ENCODE results near the gene TEX29.

TEX29 gene

GRCh38 chr13:111323950-111324651, 3.7 kb downstream of the TEX29 start:
- no peak overlapping the region for H3K27ac ChIP-seq (ENCODE audit: low read length)
- H3K4me3 ChIP-seq (ENCODE audit: low read depth in 1 of 2, low read length in 2 of 2), result no peak overlapping the region
- no peaks in the 10 kb centered on the region for H3K36me3 ChIP-seq (ENCODE audit: control insufficient read depth in 1 of 2, insufficient read depth in 2 of 2, low read length in 2 of 2)
- H3K4me1 ChIP-seq (ENCODE audit: control insufficient read depth in 1 of 2, insufficient read depth in 2 of 2, low read length in 2 of 2), result no peaks in the 10 kb centered on the region
- no peaks in the 10 kb centered on the region for H3K27me3 ChIP-seq (ENCODE audit: low read depth, low read length)
- no peaks in the 10 kb centered on the region for H3K9me3 ChIP-seq (ENCODE audit: control insufficient read depth in 1 of 2, low read length in 2 of 2)

- no peak overlapping the region for H3K27ac ChIP-seq (ENCODE audit: low read length)
- H3K4me3 ChIP-seq (ENCODE audit: low read depth in 1 of 2, low read length in 2 of 2), result no peak overlapping the region
- H3K4me1 ChIP-seq (ENCODE audit: control insufficient read depth in 1 of 2, insufficient read depth in 2 of 2, low read length in 2 of 2), result no peaks in the 10 kb centered on the region
- H3K9me3 ChIP-seq (ENCODE audit: control insufficient read depth in 1 of 2, low read length in 2 of 2), result no peaks in the 10 kb centered on the region
- no peaks in the 10 kb centered on the region for H3K36me3 ChIP-seq (ENCODE audit: control insufficient read depth in 1 of 2, insufficient read depth in 2 of 2, low read length in 2 of 2)
- no peaks in the 10 kb centered on the region for H3K27me3 ChIP-seq (ENCODE audit: low read depth, low read length)
Measured at GRCh38 chr13:111324736-111325135, 4.3 kb downstream of the TEX29 start.

GRCh38 chr13:111325146-111325890, 4.9 kb downstream of the TEX29 start:
- no peaks in the 10 kb centered on the region for H3K4me1 ChIP-seq (ENCODE audit: control insufficient read depth in 1 of 2, insufficient read depth in 2 of 2, low read length in 2 of 2)

GRCh38 chr13:111325941-111326620, 5.6 kb downstream of the TEX29 start:
- no peak overlapping the region for H3K27ac ChIP-seq (ENCODE audit: low read length)
- H3K27me3 ChIP-seq (ENCODE audit: low read depth, low read length), result no peaks in the 10 kb centered on the region
- H3K4me3 ChIP-seq (ENCODE audit: low read depth in 1 of 2, low read length in 2 of 2), result no peak overlapping the region
- no peaks in the 10 kb centered on the region for H3K36me3 ChIP-seq (ENCODE audit: control insufficient read depth in 1 of 2, insufficient read depth in 2 of 2, low read length in 2 of 2)
- H3K4me1 ChIP-seq (ENCODE audit: control insufficient read depth in 1 of 2, insufficient read depth in 2 of 2, low read length in 2 of 2), result no peaks in the 10 kb centered on the region
- H3K9me3 ChIP-seq (ENCODE audit: control insufficient read depth in 1 of 2, low read length in 2 of 2), result no peaks in the 10 kb centered on the region

More at GRCh38 chr13:111325146-111325890, 4.9 kb downstream of the TEX29 start:
- no peaks in the 10 kb centered on the region for H3K27me3 ChIP-seq (ENCODE audit: low read depth, low read length)
- no peak overlapping the region for H3K4me3 ChIP-seq (ENCODE audit: low read depth in 1 of 2, low read length in 2 of 2)
- no peak overlapping the region for H3K27ac ChIP-seq (ENCODE audit: low read length)
- H3K36me3 ChIP-seq (ENCODE audit: control insufficient read depth in 1 of 2, insufficient read depth in 2 of 2, low read length in 2 of 2), result no peaks in the 10 kb centered on the region
- H3K9me3 ChIP-seq (ENCODE audit: control insufficient read depth in 1 of 2, low read length in 2 of 2), result no peaks in the 10 kb centered on the region

GRCh38 chr13:111326621-111326965, 6.2 kb downstream of the TEX29 start:
- Histone ChIP-seq H3K27ac (ENCODE audit: low read length) (no peak overlapping the region), H3K36me3 (ENCODE audit: control insufficient read depth in 1 of 2, insufficient read depth in 2 of 2, low read length in 2 of 2) (no peaks in the 10 kb centered on the region), H3K4me1 (ENCODE audit: control insufficient read depth in 1 of 2, insufficient read depth in 2 of 2, low read length in 2 of 2) (no peaks in the 10 kb centered on the region), H3K9me3 (ENCODE audit: control insufficient read depth in 1 of 2, low read length in 2 of 2) (no peaks in the 10 kb centered on the region), H3K27me3 (ENCODE audit: low read depth, low read length) (no peaks in the 10 kb centered on the region), H3K4me3 (ENCODE audit: low read depth in 1 of 2, low read length in 2 of 2) (no peak overlapping the region)

- no peaks in the 10 kb centered on the region for H3K27me3 ChIP-seq (ENCODE audit: low read depth, low read length)
- H3K36me3 ChIP-seq (ENCODE audit: control insufficient read depth in 1 of 2, insufficient read depth in 2 of 2, low read length in 2 of 2), result no peaks in the 10 kb centered on the region
- no peak overlapping the region for H3K4me3 ChIP-seq (ENCODE audit: low read depth in 1 of 2, low read length in 2 of 2)
- no peaks in the 10 kb centered on the region for H3K9me3 ChIP-seq (ENCODE audit: control insufficient read depth in 1 of 2, low read length in 2 of 2)
- H3K4me1 ChIP-seq (ENCODE audit: control insufficient read depth in 1 of 2, insufficient read depth in 2 of 2, low read length in 2 of 2), result no peaks in the 10 kb centered on the region
- no peak overlapping the region for H3K27ac ChIP-seq (ENCODE audit: low read length)
Measured at GRCh38 chr13:111326981-111327642, 6.7 kb downstream of the TEX29 start.

GRCh38 chr13:111327730-111328573, 7.5 kb downstream of the TEX29 start:
- Histone ChIP-seq H3K27me3 (ENCODE audit: low read depth, low read length) (no peaks in the 10 kb centered on the region), H3K4me3 (ENCODE audit: low read depth in 1 of 2, low read length in 2 of 2) (no peak overlapping the region), H3K27ac (ENCODE audit: low read length) (no peak overlapping the region), H3K36me3 (ENCODE audit: control insufficient read depth in 1 of 2, insufficient read depth in 2 of 2, low read length in 2 of 2) (no peaks in the 10 kb centered on the region), H3K9me3 (ENCODE audit: control insufficient read depth in 1 of 2, low read length in 2 of 2) (no peaks in the 10 kb centered on the region), H3K4me1 (ENCODE audit: control insufficient read depth in 1 of 2, insufficient read depth in 2 of 2, low read length in 2 of 2) (no peaks in the 10 kb centered on the region)

GRCh38 chr13:111328574-111329410, 8.3 kb downstream of the TEX29 start:
- Histone ChIP-seq H3K27me3 (ENCODE audit: low read depth, low read length) (no peaks in the 10 kb centered on the region), H3K9me3 (ENCODE audit: control insufficient read depth in 1 of 2, low read length in 2 of 2) (no peaks in the 10 kb centered on the region), H3K4me1 (ENCODE audit: control insufficient read depth in 1 of 2, insufficient read depth in 2 of 2, low read length in 2 of 2) (no peaks in the 10 kb centered on the region), H3K4me3 (ENCODE audit: low read depth in 1 of 2, low read length in 2 of 2) (no peak overlapping the region), H3K36me3 (ENCODE audit: control insufficient read depth in 1 of 2, insufficient read depth in 2 of 2, low read length in 2 of 2) (no peaks in the 10 kb centered on the region), H3K27ac (ENCODE audit: low read length) (no peak overlapping the region)

- H3K27me3 ChIP-seq (ENCODE audit: low read depth, low read length), result no peaks in the 10 kb centered on the region
- no peak overlapping the region for H3K27ac ChIP-seq (ENCODE audit: low read length)
- H3K9me3 ChIP-seq (ENCODE audit: control insufficient read depth in 1 of 2, low read length in 2 of 2), result no peaks in the 10 kb centered on the region
Measured at GRCh38 chr13:111329641-111330040, 9.2 kb downstream of the TEX29 start.

GRCh38 chr13:111330066-111330610, 9.7 kb downstream of the TEX29 start:
- H3K4me1 ChIP-seq (ENCODE audit: control insufficient read depth in 1 of 2, insufficient read depth in 2 of 2, low read length in 2 of 2), result no peaks in the 10 kb centered on the region
- H3K9me3 ChIP-seq (ENCODE audit: control insufficient read depth in 1 of 2, low read length in 2 of 2), result no peaks in the 10 kb centered on the region
- H3K36me3 ChIP-seq (ENCODE audit: control insufficient read depth in 1 of 2, insufficient read depth in 2 of 2, low read length in 2 of 2), result no peaks in the 10 kb centered on the region
- no peak overlapping the region for H3K27ac ChIP-seq (ENCODE audit: low read length)
- no peak overlapping the region for H3K4me3 ChIP-seq (ENCODE audit: low read depth in 1 of 2, low read length in 2 of 2)
- no peaks in the 10 kb centered on the region for H3K27me3 ChIP-seq (ENCODE audit: low read depth, low read length)

More at GRCh38 chr13:111329641-111330040, 9.2 kb downstream of the TEX29 start:
- no peaks in the 10 kb centered on the region for H3K4me1 ChIP-seq (ENCODE audit: control insufficient read depth in 1 of 2, insufficient read depth in 2 of 2, low read length in 2 of 2)
- H3K36me3 ChIP-seq (ENCODE audit: control insufficient read depth in 1 of 2, insufficient read depth in 2 of 2, low read length in 2 of 2), result no peaks in the 10 kb centered on the region
- H3K4me3 ChIP-seq (ENCODE audit: low read depth in 1 of 2, low read length in 2 of 2), result no peak overlapping the region
